CD4-positive, alpha-beta T cell treated with Interleukin-12 subunit alpha and Interleukin-12 subunit beta, for 1 hour (primary cell): ENCODE measurements around the gene RNASEH2B.

ENCODE experiments used
- DNase-seq: peaks from one replicate; pipeline ENCODE4 v3.0.0-alpha.2; 2020

Gene RNASEH2B

GRCh38 chr13:51000061-51000460, 90.5 kb downstream of the RNASEH2B start:
- DNase-seq: no peak

DNA sequence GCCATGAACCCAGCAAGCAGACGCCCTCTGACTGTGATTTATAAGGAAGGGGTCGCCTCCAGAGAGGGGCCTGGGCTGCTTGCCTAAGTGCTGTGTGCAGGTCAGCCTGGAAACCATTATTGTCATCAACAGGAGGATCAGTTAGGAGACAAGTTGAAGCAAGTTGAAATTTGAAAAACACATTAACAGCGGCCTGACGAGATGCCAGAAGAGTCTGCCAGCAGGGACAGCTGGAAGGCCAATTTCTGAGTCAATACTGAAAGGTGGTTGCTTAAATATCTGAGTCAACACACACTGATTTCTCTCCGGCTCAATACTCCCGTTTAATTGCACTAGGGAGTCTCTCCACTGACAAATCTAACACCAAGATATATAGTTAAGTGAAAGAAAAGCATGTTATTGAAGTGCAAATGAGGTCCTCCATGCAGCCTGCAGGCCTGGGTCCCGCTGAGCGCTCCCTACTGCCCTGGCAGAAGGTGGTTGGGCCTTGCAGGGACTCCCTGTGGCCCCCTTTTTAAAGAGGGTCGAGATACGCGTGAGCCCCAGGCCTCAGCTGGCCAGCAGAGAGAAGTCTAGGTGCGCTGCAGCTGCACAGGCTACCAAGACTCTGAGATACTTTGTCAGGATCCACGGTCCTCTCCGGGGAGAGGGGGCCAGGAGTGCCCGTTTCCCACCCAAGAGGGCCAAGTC, 91.1 kb downstream of the RNASEH2B start:
- no peak for DNase-seq

- no peak for DNase-seq
Observed at GRCh38 chr13:51001335-51001734, 91.7 kb downstream of the RNASEH2B start.

DNA sequence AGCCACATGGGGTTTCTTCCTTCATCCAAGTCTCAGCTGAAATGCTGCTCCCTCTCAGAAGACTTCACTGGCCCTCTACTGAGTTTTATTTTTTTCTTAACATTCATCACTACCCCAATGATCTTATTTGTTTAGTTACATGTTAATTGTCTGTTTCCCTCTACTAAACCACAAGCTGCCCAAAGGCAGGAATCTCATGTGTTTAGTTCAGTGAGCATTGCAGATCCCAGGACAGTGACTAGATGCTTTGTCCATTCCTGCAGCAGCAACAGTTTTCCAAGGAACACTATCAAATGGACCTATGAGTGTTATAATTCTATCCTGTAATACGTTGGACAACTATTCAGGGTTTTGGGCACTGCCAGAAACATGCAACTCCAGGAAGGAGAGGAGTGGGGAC, 93.1 kb downstream of the RNASEH2B start:
- DNase-seq: no peak

DNA sequence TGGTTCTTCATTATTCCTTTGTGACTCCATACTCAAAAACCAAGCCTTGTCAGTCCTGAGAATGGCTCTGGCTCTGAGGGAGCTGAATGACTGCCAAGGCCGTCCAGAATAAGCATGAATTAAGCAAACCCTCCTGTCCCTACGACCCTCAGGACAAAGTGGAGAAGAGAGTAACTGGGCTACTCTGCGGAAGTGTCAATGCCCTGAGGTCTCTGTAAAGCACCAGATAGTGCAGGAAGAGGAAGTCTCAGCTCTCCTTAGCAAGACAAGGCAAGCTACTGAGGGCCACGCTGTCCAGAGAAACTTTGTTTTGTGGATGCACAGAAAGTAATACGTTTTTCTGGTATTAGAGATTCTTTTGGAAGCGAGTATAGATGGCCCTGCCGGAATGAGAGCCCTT, 94.1 kb downstream of the RNASEH2B start:
- no peak for DNase-seq

DNA sequence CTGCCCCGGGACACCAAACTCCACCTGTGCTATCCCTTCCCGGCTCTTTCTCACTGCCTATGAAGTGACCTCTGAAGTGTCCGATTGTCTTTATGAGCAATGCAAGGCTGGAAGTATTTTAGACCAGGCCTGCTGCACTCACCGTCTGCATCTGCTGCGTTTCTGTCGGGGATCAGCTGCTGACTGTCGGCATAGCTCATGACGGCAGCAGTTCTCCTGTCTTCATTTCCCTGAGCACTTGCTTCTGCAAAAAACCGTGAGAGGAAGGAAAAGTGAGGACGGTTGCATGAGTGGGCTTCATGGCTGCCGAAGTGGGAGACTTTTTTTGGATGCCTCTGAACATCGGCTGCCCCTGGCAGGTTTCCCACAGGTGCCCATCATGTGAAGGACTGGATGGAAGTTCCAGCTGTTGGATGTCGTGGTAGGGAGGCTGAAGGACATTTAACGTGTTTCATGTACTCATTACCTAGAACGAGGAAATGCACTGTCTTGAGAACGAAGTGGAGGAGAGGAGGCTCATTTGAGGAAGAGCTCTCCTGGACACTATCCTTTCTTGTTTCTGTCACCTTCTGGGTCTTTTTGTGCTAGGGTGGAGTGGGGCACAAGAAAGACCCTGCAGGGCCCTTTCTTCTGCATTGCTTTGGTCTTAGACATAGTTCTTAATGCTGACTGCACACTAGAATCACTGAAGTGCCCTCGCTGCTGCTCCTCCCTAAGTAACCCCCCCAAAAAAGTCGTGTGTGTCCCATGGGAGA, 94.7 kb downstream of the RNASEH2B start:
- DNase-seq: no peak

GRCh38 chr13:51004918-51005460, 95.4 kb downstream of the RNASEH2B start:
- no peak for DNase-seq

- DNase-seq: no peak
Observed at GRCh38 chr13:51005566-51005965, 96.0 kb downstream of the RNASEH2B start.
